Amygdala (tissue), 56 donors: ENCODE results near the gene PNLDC1.
"Not testable (repeated sequence)": the region's sequence is repeated elsewhere in the genome, so short reads cannot be mapped to it uniquely, and the experiment has no call there.

ENCODE experiments used
- DNase-seq, 56 donors: peaks; one replicate each; lab custom pipeline; 2025; lab: John Stamatoyannopoulos, UW

The PNLDC1 gene

DNA sequence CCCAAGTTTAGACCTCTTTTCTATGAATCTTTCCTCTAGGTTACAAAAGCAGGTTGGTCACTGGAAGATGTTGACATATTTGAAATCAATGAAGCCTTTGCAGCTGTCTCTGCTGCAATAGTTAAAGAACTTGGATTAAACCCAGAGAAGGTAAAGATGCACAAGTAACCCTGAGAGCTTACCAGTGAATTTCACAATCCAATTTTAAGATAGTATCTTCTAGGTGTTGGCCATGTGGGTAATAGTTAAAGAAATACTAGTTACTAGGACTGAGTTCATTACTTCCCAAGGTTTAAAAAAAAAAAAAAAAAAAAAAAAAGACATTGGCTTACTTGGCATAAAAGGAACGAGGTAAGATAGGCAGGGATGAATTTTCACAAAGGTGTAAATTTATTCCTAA lies 21.9 kb upstream of the PNLDC1 start:
- DNase-seq, result no peak

DNA sequence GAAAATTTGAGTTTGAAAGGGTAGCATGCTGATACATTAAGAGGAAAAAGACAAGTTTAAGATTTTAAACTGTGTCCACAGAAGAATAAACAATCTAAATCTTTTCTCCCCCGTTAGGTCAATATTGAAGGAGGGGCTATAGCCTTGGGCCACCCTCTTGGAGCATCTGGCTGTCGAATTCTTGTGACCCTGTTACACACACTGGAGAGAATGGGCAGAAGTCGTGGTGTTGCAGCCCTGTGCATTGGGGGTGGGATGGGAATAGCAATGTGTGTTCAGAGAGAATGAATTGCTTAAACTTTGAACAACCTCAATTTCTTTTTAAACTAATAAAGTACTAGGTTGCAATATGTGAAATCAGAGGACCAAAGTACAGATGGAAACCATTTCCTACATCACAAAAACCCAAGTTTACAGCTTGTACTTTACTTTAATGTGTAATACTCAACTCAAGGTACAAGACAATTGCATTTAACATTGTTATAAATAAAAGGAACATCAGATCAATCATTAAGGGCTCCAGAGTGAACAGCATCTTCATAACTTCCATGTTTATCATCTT lies 21.5 kb upstream of the PNLDC1 start:
- no peak for DNase-seq

DNA sequence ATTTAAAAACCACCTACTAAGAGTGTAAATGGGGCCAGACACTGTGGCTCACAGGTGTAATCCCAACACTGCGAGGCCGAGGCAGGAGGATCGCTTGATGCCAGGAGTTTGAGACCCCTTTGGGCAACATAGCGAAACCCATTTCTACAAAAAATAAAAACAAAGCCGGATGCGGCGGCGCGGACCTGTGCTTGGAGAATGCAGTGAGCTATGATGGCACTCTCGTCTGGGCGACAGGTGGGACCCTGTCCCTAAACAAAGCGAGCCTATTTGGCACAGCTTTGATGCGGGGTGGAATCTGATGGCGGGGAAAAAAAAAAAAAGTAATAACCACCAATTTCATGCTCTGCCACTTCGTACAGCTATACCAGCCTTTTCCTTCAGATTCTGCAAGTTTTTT lies 11.8 kb upstream of the PNLDC1 start:
- no peak for DNase-seq

DNA sequence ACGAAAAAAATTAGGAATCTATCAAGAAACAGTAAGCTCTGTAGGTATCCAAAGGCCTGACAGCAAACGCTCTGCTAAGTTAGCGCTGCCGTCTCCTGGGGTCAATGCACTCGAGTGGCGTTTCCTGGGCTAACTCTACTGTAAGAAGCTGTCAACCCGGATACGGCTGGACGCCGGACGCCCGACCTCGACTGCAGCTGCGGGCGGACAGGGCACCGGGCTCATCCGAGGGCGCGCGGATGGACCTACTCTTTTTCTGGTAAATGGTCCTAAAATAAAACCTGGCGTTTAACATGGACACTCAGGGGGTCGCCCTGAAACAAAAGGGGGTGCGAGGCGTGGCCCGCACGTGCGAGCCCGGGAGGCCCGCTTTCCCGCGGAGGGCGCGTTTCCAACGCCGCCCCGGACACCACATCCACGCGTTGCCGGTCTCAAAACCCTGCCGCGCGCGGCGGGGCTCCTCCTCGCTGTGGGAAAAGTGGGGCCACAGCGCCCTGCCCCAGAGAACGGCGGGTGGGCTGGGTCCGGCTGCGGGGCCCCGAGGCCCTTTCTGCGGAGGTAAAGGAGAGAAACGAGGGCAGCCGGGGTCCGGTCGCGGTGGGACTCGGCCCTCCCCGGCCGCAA lies 11.2 kb upstream of the PNLDC1 start:
- peak in 7 of 56 donors; percentile 5 to 62 (median 30) for DNase-seq

DNA sequence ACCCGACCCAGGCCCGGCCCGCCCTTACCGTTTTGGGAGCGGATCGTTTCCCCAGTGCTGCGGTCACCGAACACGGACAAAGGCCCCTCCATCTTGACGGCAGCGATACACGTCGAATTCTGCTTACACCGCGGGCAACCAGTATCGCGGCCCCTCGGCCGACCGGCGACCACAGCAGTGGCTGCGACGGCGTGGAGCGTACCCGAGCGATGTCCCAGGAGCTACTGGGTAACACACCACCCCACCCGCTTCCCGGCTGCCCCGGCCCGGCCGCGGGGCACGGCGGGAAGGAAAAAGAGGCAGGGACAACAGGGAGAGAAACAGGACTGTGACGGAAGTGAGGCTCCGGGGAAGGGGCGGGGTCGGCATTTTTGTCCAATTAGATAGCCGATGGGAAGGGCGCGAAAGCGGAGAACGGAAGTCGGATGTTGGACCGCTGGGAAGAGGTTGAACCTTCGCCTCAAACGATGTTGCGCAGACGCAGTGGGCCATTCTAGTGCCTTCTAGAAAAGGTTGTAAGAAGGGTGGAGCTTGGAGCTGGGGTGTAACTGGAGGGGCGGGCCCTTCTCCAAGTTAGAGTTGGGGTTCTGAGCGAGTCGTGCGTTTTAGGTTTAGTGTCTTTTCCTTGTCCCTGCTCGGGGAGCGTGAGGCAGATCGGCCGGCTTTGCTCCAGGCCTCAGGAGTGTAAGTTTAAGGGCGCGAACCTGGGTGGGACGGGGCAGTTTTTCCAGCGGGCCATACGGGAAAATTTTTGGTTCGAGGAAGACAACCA lies 10.5 kb upstream of the PNLDC1 start, which contains the start of gene TCP1:
Gene TCP1 (minus strand): TSS at position 226 of the 772 bp plus-strand sequence. CDS start 134 bp downstream, at position 92.
- peak; percentile 94 to 100 (median 98) for DNase-seq

DNA sequence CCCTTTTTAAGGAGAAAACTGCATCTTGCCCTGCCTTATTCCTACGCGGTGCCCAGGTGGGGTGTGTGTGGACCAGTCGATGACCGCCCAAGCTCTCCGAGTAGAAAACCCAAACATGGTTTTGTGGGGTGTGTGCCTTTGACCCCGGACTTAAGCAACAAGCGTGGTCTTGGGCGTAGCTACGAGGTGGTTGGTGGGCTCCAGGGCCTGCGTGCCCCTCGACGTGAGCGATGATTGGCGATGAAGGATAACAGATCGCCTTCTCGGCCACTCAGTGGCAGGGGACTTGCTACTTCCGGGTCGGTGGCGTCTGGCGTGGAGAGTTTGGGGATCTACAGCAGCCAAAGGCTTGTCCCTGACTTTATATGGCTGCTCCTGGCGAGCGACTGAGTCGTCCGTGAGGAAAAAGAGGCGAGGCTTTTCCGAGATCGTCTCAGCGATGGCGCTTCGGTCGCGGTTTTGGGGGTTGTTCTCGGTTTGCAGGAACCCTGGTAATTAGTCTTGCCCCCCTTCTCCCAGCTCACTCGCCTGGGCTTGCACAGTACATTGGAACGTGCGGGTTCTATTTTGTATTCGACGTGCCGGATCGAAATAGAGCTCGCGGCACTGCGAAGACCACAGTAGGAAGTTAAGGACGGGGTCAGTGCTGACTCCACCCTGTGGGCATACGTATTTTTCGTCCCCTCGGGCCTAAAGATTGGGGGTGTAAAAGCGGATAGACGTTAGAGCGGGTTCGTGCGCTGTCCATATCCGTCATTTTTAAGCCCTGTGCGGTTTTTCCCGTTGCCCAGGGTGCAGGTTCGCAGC lies 9.7 kb upstream of the PNLDC1 start, which contains the start of gene MRPL18:
Gene MRPL18 (plus strand): TSS at position 319 of the 807 bp plus-strand sequence. CDS start 121 bp downstream, at position 440.
- DNase-seq, result peak; percentile 71 to 98 (median 93)

DNA sequence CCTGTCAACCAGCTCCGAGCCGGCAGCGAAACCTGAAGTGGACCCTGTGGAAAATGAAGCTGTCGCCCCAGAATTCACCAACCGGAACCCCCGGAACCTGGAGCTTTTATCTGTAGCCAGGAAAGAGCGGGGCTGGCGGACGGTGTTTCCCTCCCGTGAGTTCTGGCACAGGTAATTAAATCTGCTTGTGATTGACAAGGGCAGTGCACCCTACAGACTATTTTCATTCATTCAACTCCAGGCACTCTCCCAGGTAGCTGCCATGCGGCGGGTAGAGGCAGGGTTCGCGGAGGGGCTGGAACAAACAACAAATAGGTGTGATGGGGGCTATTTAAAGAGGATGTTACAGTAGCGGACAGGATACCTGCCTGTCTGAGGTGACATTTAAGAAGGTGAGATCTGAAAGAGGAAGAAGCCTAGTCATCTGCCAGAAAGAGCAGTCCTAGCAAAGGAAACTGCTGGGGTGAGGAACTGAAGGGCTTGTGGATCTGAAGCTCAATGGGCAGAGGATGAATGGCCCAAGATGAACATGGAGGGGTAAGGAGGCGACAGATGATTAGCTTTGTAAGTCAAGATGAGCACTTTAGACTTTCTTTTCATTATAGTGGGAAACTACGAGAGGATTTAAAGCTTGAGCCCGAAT lies 9.0 kb upstream of the PNLDC1 start:
- no peak for DNase-seq

DNA sequence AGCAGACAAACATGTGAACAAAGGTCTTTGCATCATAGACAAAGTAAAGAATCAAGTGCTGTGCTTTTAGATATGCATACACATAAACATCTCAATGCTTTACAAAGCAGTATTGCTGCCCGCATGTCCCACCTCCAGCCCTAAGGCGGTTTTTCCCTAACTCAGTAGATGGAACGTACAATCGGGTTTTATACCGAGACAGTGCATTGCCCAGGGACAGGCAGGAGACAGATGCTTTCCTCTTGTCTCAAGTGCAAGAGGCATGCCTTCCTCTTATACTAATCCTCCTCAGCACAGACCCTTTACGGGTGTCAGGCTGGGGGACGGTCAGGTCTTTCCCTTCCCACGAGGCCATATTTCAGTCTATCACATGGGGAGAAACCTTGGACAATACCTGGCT lies 5.1 kb upstream of the PNLDC1 start:
- DNase-seq, result not testable (repeated sequence)

DNA sequence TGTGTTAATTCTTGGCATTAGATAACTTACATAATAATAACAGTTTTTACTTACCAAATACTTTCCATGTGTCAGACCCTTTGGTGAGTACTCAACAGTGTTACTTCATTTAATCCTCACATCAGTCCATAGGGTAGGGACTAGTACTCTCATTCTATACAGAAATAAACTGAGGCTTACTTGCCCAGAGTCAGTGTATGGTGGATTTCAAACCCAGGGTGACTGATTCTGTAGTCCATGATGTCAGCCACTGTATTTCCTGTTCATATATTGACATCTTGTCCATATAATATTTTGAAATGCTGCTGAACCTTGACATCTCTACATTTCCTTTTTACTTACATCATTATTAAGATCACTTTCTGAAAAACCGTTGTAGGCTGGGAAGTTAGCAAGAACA lies 2.5 kb upstream of the PNLDC1 start:
- no peak for DNase-seq

DNA sequence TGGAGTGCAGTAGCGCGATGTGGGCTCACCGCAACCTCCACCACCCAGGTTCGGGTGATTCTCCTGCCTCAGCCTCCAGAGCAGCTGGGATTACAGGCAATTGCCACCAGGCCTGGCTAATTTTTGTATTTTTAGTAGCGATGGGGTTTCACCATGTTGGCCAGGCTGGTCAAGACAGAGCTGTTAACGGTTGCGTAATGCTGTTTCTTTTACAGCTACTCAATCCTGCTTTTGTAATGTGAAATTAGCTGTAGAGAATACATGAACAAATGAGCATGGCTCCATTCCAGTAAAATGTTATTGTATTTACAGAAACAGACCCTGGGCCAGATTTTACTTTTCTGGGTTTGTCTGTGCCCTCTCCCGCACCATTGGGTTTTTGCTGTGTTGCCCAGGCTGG lies 1.9 kb downstream of the PNLDC1 start:
- no peak for DNase-seq

DNA sequence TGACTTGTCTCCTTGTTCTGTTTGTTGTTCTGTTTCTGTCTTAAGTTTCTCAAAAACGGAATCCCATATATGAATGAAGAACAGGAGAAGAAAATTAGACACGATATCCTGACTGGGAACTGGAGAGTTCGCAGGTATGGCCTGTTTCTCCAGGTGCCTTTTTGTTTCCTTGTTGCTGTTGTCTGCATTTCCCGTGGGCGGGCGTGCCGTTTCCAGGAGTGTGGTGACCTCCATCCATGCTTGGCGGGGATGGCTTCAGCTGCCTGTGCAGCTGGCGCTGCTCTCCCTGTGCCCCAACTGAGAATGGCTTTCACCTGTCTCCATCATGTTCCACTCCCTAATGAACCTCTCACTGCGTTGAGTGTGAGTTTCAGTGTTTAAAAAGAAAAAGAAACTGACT lies 4.4 kb downstream of the PNLDC1 start:
- no peak for DNase-seq

DNA sequence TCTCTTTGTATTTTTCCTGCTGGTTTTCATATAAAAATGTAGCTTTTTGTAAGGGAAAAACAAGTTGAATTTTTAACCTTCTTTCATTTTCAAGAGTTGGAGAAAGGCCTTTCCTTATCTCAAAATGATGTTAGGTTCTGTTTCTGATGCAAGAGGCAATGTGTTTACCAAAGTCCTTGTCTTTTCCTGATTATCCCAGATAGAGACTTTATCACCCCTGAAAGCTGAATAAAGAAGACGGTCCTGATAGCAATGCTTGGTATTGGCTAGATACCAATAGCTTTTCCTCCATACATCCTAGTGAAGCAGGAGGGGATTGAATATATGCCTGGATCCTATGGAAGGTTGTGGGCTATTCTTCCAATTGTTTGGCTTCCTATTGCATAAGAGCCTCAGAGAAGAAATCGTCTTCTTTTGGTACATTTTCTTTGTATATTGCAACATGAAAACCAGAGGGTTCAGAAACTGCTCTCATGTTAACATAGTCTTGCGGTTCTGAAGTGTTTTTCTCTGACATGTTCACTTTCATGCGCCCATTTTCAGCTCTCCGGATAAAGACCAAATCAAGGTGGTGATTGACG lies 5.5 kb downstream of the PNLDC1 start:
- DNase-seq, result no peak

DNA sequence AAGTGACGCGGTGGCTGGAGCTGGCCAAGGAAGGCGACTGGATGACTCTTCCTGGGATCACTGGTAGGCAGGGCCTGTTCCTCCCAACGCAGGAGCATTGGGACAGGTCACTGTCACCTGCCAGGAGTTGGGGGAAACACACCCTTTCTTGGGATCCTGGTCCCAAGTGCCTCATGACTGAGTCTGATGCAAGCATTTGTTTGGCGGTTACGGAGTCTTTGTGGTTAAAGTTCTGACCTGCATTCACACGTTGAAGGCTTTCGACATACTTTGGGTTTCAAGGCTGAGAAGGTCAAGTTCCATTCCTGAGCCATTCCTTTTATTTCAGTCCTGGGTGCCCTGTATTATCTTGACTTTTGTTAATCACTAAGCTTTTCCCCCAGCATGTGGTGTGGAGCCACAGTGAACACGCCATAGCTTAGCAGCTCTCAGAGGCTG lies 6.0 kb downstream of the PNLDC1 start:
- no peak for DNase-seq

DNA sequence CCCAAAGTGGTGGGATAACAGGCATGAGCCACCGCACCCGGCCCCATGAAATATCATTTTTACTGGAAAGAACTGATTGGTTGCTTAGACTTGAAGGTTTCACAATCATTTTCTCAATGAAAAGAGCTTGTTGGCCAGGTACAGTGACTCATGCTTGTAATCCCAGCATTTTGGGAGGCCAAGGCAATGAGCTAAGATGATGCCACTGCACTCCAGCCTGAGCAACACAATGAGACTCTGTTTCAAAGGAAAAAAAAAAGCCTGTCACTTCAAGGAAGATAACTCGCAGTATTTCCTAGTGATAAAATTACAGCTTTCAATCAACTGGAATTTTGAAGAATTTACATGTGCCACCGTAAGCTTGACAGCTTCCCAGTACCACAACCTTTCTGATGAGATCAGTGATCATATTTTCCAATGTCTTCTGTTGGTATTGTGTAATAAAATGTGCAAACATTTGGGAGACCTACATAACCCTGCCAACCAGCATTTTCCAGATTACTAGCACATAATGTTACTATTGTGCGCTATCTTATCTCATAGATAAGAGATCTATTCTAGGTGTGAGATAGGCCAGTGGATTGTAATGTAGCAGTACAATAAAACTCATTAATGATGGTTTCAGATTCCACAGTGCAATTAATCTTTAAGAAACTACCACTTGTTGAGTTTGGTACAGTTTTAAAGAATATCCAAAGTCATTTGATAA lies 7.2 kb downstream of the PNLDC1 start:
- no peak for DNase-seq

DNA sequence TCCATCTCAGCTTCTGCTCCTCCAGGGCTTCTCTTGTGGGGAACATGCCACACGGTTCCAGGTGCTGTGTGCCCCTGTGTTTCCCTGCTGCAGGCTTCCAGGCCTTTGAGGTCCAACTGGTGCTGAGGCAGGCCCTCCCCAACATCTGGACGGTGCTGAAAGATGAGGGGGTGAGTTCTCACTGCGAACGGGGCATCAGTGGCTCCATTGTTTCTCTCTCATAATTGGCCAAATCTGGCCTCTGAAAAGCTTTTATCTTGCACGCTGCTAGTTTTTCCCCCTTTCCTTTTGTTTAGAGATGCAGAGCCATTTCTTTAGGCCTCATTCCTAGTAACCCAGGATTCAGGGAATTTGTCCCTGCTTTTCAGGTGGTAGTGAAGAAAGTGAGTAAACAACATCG lies 8.6 kb downstream of the PNLDC1 start:
- DNase-seq, result peak in 16 of 56 donors; percentile 8 to 53 (median 16)

DNA sequence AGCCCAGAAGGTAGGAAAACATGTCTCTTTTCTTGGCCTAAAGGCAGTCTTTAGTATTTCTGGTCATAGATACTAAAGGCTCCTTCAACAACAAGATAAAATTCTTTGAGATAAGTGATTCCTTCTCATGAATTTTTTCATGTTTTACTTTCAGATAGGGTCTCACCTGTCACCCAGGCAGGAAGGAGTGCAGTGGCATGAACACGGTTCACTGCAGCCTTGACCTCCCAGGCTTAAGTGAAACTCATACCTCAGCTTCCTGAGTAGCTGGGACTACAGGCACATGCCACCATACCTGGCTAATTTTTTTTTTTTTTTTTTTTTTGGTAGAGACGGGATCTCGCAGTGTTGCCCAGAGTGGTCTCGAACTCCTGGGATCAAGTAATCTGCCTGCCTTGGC lies 9.1 kb downstream of the PNLDC1 start:
- no peak for DNase-seq

DNA sequence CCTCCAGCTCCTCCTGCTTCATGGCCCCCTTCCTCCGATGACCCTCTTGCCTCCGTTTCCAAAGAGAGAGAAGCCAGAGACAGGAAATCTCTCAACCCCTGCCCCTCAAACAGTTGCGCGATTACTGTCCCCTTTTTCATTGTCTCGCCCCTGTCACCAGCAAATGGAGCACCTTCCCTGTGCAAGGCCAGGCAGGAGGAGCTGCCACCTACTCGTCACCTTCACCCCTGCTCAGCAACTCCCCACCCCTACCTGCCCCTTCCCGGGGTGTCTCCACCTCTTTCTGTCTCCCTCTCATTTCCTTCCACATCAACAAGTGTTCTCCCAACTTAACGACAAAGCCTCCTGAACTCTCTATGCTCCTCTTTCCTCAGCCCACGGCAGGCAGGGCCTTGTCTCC lies 13.7 kb downstream of the PNLDC1 start:
- DNase-seq, result no peak

DNA sequence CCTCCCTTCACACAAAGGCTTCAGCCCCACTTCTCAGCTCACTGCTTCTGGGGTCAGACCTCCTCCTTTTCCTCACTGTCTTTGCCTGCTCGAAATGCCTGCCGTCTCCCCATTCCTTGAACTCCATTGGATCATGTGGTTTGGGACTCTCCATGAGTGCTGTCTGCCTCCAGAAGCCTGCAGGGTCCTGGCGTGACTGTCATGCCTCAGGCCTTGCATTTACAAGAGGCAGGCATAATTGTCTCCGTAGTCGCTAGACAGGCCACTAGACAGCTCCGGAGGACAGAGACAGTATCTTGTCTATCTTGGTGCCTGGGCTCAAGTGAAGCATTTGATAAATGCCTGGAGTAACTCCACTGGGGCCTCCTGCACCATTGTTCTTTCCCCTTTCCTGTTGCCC lies 15.3 kb downstream of the PNLDC1 start:
- no peak for DNase-seq

DNA sequence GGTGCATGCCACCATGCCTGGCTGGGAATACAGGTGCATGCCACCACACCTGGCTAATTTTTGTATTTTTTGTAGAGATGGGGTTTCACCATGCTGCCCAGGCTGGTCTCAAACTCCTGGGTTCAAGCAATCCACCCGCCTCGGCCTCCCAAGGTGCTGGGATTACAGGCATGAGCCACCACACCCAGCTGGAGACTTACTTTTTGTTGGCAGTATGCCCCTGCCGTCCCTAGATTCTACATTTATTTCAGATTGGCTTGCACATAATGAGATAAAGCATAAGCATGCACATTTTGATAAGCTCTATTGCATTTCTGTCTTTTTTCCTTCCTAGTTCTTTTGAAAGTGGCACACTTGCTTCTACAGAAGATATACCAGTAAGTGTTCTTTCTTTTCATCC lies 16.7 kb downstream of the PNLDC1 start:
- not testable (repeated sequence) for DNase-seq
